Immature natural killer cell (primary cell): ENCODE results near the gene TUBG1. TPM values are rescaled to one million over a fixed set of nuclear protein-coding genes. Genes with fewer than 3 reads are reported as not detected.

Experiments used
- DNase-seq, 3 donors: peaks; one replicate each; pipeline ENCODE4 v3.0.0; 2022; ENCODE audit warnings: mixed read lengths in 1 of 3
- H3K27ac Mint-ChIP-seq, 6 donors: one replicate each; pipeline ENCODE4 v1.8.0; 2020; ENCODE audit warnings: mixed read lengths in 6 of 6, mild to moderate bottlenecking in 5 of 6, inconsistent platforms in 4 of 6, moderate library complexity in 3 of 6
- H3K27me3 Mint-ChIP-seq, 3 donors: one replicate each; pipeline ENCODE4 v1.8.0; 2020 to 2021; ENCODE audit warnings: low read depth in 3 of 3, mild to moderate bottlenecking in 3 of 3, mixed read lengths in 3 of 3, moderate library complexity in 3 of 3, inconsistent platforms in 1 of 3
- H3K36me3 Mint-ChIP-seq, 3 donors: one replicate each; pipeline ENCODE4 v1.8.0; 2020; ENCODE audit warnings: mixed read lengths in 3 of 3, inconsistent platforms in 2 of 3, mild to moderate bottlenecking in 2 of 3
- H3K4me1 Mint-ChIP-seq, 2 donors: one replicate each; pipeline ENCODE4 v1.8.0; 2020; ENCODE audit warnings: inconsistent platforms in 2 of 2, mild to moderate bottlenecking in 2 of 2, mixed read lengths in 2 of 2, moderate library complexity in 1 of 2
- H3K4me3 Mint-ChIP-seq, 5 donors: one replicate each; pipeline ENCODE4 v1.8.0; 2020; ENCODE audit warnings: mild to moderate bottlenecking in 5 of 5, mixed read lengths in 5 of 5, inconsistent platforms in 3 of 5, moderate library complexity in 3 of 5
- H3K9me3 Mint-ChIP-seq, 6 donors: one replicate each; pipeline ENCODE4 v1.8.0; 2020; ENCODE audit warnings: mild to moderate bottlenecking in 6 of 6, mixed read lengths in 6 of 6, inconsistent platforms in 4 of 6, moderate library complexity in 3 of 6
- polyA plus RNA-seq, 3 donors: library from polyadenylated mRNA; unstranded; fragments of 300-500 nt; fragmentation: Illumina TruSeq; gene quantifications; one replicate each; pipeline ENCODE4 v1.2.3, GENCODE V29; 2021

The TUBG1 gene
- polyA plus RNA-seq: 10 to 100 TPM in 2 of 3 donors, 1 to 10 TPM in 1; 6.0 to 16.9 (median 10.9) TPM

GRCh38 chr17:42609182-42609813 lies at the start of gene TUBG1, which contains the start of gene RETREG3:
TSS of gene TUBG1 (plus strand) at chr17:42609683. CDS start at chr17:42609738, 55 bp downstream.
TSS of gene RETREG3 (minus strand) at chr17:42609374. CDS start at chr17:42609324, 50 bp downstream.
- peaks cover 51 to 58% of the 10 kb centered on the region in 2 donors for H3K4me1 Mint-ChIP-seq
- peaks cover 8 to 14% (median 9%) of the 10 kb centered on the region in 3 donors for H3K27me3 Mint-ChIP-seq
- peak within 1 kb of the TSS; percentile 94 to 100 (median 98) for H3K27ac Mint-ChIP-seq
- H3K36me3 Mint-ChIP-seq: peaks cover 0 to 17% (median 0%) of the 10 kb centered on the region in 3 donors
- H3K4me3 Mint-ChIP-seq: peak within 1 kb of the TSS; percentile 99 to 100 (median 100)
- H3K9me3 Mint-ChIP-seq: no peaks in the 10 kb centered on the region
- DNase-seq: peak; percentile 99 to 100 (median 100)

GRCh38 chr17:42560246-42560645 lies 49.2 kb upstream of the TUBG1 start:
- H3K4me1 Mint-ChIP-seq: peaks cover 36 to 37% of the 10 kb centered on the region in 2 donors

DNA sequence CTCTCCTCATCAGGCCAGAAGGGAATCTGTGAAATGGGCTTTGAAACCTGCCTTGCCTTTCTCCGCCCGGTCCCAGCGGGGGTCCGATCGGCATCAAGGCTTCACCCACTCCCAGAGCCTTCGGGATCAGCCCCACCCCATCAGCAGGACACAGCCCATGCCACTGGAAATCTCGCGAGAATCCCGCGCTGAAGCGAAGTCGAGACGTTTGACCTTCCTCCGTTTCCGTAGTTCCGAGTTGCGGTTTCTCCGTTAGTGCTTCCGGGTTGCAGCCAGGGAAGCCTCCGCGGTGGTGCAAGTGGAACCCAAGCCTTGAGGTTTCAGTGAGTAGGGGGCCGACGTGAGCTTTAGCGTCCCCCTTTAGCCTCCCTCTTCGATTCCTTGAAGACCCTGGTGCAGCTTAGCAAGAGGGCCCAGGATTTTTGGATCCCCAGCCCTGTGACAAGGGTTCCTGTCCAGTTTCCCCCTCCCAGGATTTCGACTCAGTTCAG lies 47.5 kb upstream of the TUBG1 start, which contains the start of gene COASY:
Gene COASY, plus strand, starts transcription at position 252 of the 491 bp plus-strand sequence. CDS start 475 bp downstream, outside the sequence.
- Mint-ChIP-seq H3K36me3 (peaks cover 0 to 6% (median 0%) of the 10 kb centered on the region in 3 donors), H3K4me3 (peak within 1 kb of the TSS; percentile 91 to 95 (median 92)), H3K27ac (peak within 1 kb of the TSS; percentile 85 to 97 (median 94)), H3K27me3 (peaks cover 15 to 18% (median 18%) of the 10 kb centered on the region in 3 donors), H3K4me1 (peaks cover 40 to 42% of the 10 kb centered on the region in 2 donors), H3K9me3 (no peaks in the 10 kb centered on the region)
- peak; percentile 88 to 92 (median 91) for DNase-seq

More at GRCh38 chr17:42560246-42560645, 49.2 kb upstream of the TUBG1 start:
- Mint-ChIP-seq H3K27me3 (peaks cover 8 to 13% (median 11%) of the 10 kb centered on the region in 3 donors), H3K9me3 (no peaks in the 10 kb centered on the region), H3K4me3 (peak overlapping the region in 3 of 5 donors; percentile 62 to 77 (median 72)), H3K27ac (peak overlapping the region in 3 of 6 donors; percentile 8 to 88 (median 22)), H3K36me3 (peaks cover 0 to 6% (median 0%) of the 10 kb centered on the region in 3 donors)
- no peak for DNase-seq

- peak overlapping the region; percentile 91 to 95 (median 92) for H3K4me3 Mint-ChIP-seq
- DNase-seq: no peak
- no peaks in the 10 kb centered on the region for H3K9me3 Mint-ChIP-seq
Observed at GRCh38 chr17:42562388-42563142, 46.9 kb upstream of the TUBG1 start.

DNA sequence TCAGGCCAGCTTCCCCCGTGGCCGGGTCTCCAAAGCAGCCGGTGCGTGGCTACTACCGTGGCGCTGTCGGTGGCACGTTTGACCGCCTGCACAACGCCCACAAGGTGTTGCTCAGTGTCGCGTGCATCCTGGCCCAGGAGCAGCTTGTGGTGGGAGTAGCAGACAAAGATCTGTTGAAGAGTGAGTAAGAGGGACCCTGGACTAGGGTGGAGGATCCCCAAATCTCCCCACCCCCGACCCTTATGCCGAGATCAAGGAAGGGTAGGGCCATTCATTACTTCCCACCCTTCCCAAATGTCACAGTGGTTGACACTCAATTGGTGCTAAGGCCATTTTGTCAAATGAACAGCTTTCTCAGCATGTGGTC lies 46.4 kb upstream of the TUBG1 start:
- H3K27ac Mint-ChIP-seq: peak overlapping the region in 5 of 6 donors; percentile 69 to 97 (median 85)
- peaks cover 47 to 49% of the 10 kb centered on the region in 2 donors for H3K4me1 Mint-ChIP-seq
- H3K9me3 Mint-ChIP-seq: no peaks in the 10 kb centered on the region
- H3K27me3 Mint-ChIP-seq: peaks cover 17 to 25% (median 22%) of the 10 kb centered on the region in 3 donors
- peak overlapping the region; percentile 91 to 95 (median 92) for H3K4me3 Mint-ChIP-seq
- H3K36me3 Mint-ChIP-seq: peaks cover 0 to 9% (median 0%) of the 10 kb centered on the region in 3 donors
- DNase-seq: no peak

More at GRCh38 chr17:42562388-42563142, 46.9 kb upstream of the TUBG1 start:
- peaks cover 17 to 24% (median 22%) of the 10 kb centered on the region in 3 donors for H3K27me3 Mint-ChIP-seq
- H3K36me3 Mint-ChIP-seq: peaks cover 0 to 6% (median 0%) of the 10 kb centered on the region in 3 donors
- peak overlapping the region; percentile 85 to 97 (median 94) for H3K27ac Mint-ChIP-seq
- H3K4me1 Mint-ChIP-seq: peaks cover 43 to 44% of the 10 kb centered on the region in 2 donors

GRCh38 chr17:42563543-42563942 lies 45.9 kb upstream of the TUBG1 start:
- no peaks in the 10 kb centered on the region for H3K9me3 Mint-ChIP-seq
- H3K4me3 Mint-ChIP-seq: peak overlapping the region; percentile 76 to 93 (median 92)
- no peak for DNase-seq
- peaks cover 17 to 25% (median 22%) of the 10 kb centered on the region in 3 donors for H3K27me3 Mint-ChIP-seq
- H3K27ac Mint-ChIP-seq: peak overlapping the region; percentile 47 to 91 (median 86)
- H3K36me3 Mint-ChIP-seq: peaks cover 0 to 9% (median 0%) of the 10 kb centered on the region in 3 donors
- peaks cover 49 to 51% of the 10 kb centered on the region in 2 donors for H3K4me1 Mint-ChIP-seq

- Mint-ChIP-seq H3K27ac (peak overlapping the region in 5 of 6 donors; percentile 47 to 87 (median 75)), H3K4me1 (peaks cover 53% of the 10 kb centered on the region in 2 donors), H3K4me3 (peak overlapping the region; percentile 76 to 93 (median 92)), H3K9me3 (no peaks in the 10 kb centered on the region), H3K27me3 (peaks cover 17 to 26% (median 22%) of the 10 kb centered on the region in 3 donors), H3K36me3 (peaks cover 0 to 12% (median 0%) of the 10 kb centered on the region in 3 donors)
- no peak for DNase-seq
Observed at GRCh38 chr17:42563950-42564349, 45.5 kb upstream of the TUBG1 start.

DNA sequence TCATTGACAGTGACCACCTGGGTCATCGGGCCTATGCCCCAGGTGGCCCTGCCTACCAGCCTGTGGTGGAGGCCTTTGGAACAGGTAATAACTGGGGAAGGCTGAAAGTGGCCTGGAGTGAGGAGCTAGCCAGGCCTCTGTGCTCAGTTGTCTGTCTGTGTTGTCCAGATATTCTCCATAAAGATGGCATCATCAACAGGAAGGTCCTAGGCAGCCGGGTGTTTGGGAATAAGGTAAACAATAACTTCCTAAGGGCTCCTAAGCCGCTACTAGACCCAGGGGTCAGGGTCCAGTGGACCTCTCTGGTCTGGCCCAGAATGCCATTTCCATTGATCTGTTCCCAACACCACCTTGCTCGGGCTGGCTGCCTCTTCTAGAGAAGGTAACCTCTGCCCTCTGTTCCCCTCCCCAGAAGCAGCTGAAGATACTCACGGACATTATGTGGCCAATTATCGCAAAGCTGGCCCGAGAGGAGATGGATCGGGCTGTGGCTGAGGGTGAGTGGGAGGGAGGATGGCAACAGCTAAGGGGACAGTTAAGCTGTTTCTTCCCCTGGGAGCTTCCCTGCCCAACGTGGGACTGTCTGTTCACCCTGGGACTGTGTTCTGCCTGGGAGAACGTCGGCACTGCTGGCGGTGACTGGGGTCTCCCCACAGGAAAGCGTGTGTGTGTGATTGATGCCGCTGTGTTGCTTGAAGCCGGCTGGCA lies 44.5 kb upstream of the TUBG1 start:
- peak overlapping the region in 4 of 6 donors; percentile 17 to 88 (median 56) for H3K27ac Mint-ChIP-seq
- H3K4me3 Mint-ChIP-seq: peak overlapping the region; percentile 18 to 52 (median 43)
- peaks cover 0 to 12% (median 0%) of the 10 kb centered on the region in 3 donors for H3K36me3 Mint-ChIP-seq
- peaks cover 54 to 57% of the 10 kb centered on the region in 2 donors for H3K4me1 Mint-ChIP-seq
- H3K27me3 Mint-ChIP-seq: peaks cover 17 to 26% (median 19%) of the 10 kb centered on the region in 3 donors
- no peaks in the 10 kb centered on the region for H3K9me3 Mint-ChIP-seq
- no peak for DNase-seq

DNA sequence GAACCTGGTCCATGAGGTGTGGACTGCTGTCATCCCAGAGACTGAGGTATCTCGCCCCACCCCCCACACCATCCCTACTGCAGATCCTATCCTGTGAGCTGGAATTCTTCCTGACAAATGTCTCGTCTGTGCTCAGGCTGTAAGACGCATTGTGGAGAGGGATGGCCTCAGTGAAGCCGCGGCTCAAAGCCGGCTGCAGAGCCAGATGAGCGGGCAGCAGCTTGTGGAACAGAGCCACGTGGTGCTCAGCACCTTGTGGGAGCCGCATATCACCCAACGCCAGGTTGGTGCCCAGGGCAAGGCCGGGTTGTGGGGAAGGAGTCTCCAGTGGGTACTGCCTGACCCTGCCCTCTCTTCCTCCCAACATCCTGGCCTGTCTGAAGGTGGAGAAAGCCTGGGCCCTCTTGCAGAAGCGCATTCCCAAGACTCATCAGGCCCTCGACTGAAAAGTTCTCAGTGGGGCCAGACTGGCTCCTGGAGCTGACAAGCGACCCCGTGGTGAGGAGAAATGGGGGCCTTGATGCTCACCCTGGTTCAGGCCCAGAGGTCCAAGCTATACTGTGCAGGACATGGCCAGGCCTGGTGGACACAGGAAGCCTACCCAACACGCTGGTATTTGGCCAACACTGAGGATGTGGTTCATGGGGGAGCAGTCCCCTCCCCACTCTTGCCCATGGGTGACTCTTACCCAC lies 43.8 kb upstream of the TUBG1 start:
- Mint-ChIP-seq H3K4me3 (peak overlapping the region in 3 of 5 donors; percentile 93 to 98 (median 93)), H3K36me3 (peaks cover 0 to 12% (median 0%) of the 10 kb centered on the region in 3 donors)
- no peak for DNase-seq

GRCh38 chr17:42566215-42566882 lies 43.1 kb upstream of the TUBG1 start:
- peaks cover 17 to 25% (median 17%) of the 10 kb centered on the region in 3 donors for H3K27me3 Mint-ChIP-seq
- peaks cover 0 to 17% (median 7%) of the 10 kb centered on the region in 3 donors for H3K36me3 Mint-ChIP-seq
- H3K27ac Mint-ChIP-seq: peak overlapping the region; percentile 82 to 98 (median 89)
- DNase-seq: no peak
- H3K4me3 Mint-ChIP-seq: peak overlapping the region; percentile 93 to 98 (median 94)
- peaks cover 51% of the 10 kb centered on the region in 2 donors for H3K4me1 Mint-ChIP-seq
- no peaks in the 10 kb centered on the region for H3K9me3 Mint-ChIP-seq

More for the DNA sequence above, 43.8 kb upstream of the TUBG1 start:
- H3K27me3 Mint-ChIP-seq: peaks cover 17 to 25% (median 18%) of the 10 kb centered on the region in 3 donors
- H3K9me3 Mint-ChIP-seq: no peaks in the 10 kb centered on the region
- H3K27ac Mint-ChIP-seq: peak overlapping the region; percentile 82 to 98 (median 89)
- peaks cover 53% of the 10 kb centered on the region in 2 donors for H3K4me1 Mint-ChIP-seq

DNA sequence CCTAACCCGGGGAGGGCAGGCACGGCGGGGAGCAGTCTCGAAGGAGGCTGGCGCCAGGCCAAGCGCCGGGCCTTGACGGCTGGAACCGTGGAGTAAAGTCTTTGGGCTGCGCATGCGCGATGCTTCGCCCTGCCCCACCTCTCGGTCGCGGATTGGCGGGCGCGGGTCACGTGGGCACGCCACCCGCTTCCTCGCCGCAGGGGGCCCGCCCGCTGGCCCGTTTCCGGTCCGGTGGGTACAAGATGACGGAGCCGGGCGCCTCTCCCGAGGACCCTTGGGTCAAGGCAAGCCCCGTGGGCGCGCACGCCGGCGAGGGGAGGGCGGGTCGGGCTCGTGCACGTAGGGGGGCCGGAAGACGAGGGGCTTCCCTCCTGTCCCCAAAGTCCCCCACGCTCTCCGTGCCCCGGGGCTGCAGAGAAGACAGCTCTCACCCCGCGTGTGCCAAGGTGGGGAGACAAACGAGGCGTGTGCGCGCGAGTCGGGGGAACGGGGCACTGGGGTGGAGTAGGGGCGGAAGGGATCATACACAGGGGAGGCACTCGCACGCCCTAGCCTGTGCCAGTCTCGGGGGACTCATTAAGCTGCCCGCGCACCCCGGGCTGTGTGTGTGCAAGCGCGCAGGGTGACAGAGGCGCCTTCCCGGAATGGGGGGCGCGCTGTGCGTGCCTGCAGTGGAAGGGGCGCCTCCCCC lies 42.5 kb upstream of the TUBG1 start, which contains the start of gene MLX:
Gene MLX, plus strand, starts transcription at position 218 of the 691 bp plus-strand sequence. Its CDS starts 25 bp downstream, at position 243.
- Mint-ChIP-seq H3K4me3 (peak within 1 kb of the TSS; percentile 93 to 98 (median 94)), H3K9me3 (no peaks in the 10 kb centered on the region), H3K4me1 (peaks cover 44% of the 10 kb centered on the region in 2 donors), H3K27ac (peak within 1 kb of the TSS; percentile 82 to 98 (median 92)), H3K36me3 (peaks cover 0 to 23% (median 7%) of the 10 kb centered on the region in 3 donors), H3K27me3 (peaks cover 13 to 21% (median 13%) of the 10 kb centered on the region in 3 donors)
- DNase-seq: peak; percentile 93 to 94 (median 93)
